Adrenal gland (tissue), 12 donors: ENCODE data around the gene CDK11A. TPM values are rescaled to one million over a fixed set of nuclear protein-coding genes. Genes with fewer than 3 reads are reported as not detected.

Experiments used
- DNase-seq, 7 donors: peaks; one replicate each; pipeline ENCODE4 v3.0.0-alpha.2; 2019 to 2020
- H3K27ac ChIP-seq, 5 donors: fragments of 200-600 bp; sonication (generic) in 4 of 5; 1 replicate in 3 of 5; 2 replicates in 2 of 5; pipeline versions ENCODE4 v1.5.1 to v1.8.0; 2016 to 2020; ENCODE audit warnings: mild to moderate bottlenecking in 1 of 5
- H3K27me3 ChIP-seq: fragments of 200-600 bp; 2 replicates; pipeline ENCODE4 v1.8.0; 2021
- H3K36me3 ChIP-seq, 2 donors: fragments of 200-600 bp; replicated peaks in 1 of 2; 1 replicate in 1 of 2; 2 replicates in 1 of 2; pipeline versions ENCODE4 v1.5.1 to v1.8.0; 2018 to 2022
- H3K4me1 ChIP-seq, 2 donors: fragments of 200-600 bp; replicated peaks in 1 of 2; 1 replicate in 1 of 2; 2 replicates in 1 of 2; pipeline versions ENCODE4 v1.5.1 to v1.8.0; 2018 to 2021
- H3K4me3 ChIP-seq, 4 donors: fragments of 200-600 bp; sonication (generic) in 3 of 4; one replicate each; pipeline ENCODE4 v1.5.1; 2016 to 2018
- H3K9me3 ChIP-seq, 3 donors: fragments of 200-600 bp; sonication (generic) in 1 of 3; replicated peaks in 1 of 3; 1 replicate in 2 of 3; 2 replicates in 1 of 3; pipeline versions ENCODE4 v1.5.1 to v1.8.0; 2016 to 2021
- CTCF ChIP-seq, 6 experiments: fragments of 450-650 bp in 4 of 6; fragments of 200-600 bp in 2 of 6; sonication (generic) in 1 of 6; IDR thresholded peaks; 1 replicate in 5 of 6; 2 replicates in 1 of 6; pipeline versions ENCODE4 v1.5.1 to v1.8.0; 2016 to 2021; ENCODE audit warnings: antibody characterized with exemption in 6 of 6, mild to moderate bottlenecking in 2 of 6, moderate library complexity in 1 of 6
- POLR2A ChIP-seq, 2 donors: fragments of 450-650 bp; IDR thresholded peaks; one replicate each; pipeline ENCODE4 v1.6.1; 2017; ENCODE audit warnings: antibody characterized with exemption in 2 of 2, mild to moderate bottlenecking in 2 of 2, moderate library complexity in 1 of 2
- WGBS, 4 donors: extraction: QIAGEN DNeasy Blood & Tissue Kit in 2 of 4; methylation state at CpG; one replicate each; pipeline versions ENCODE4 v1.1.5 to v1.1.7; 2013 to 2017; 5-methylcytosine and 5-hydroxymethylcytosine counted together
- intact Hi-C, 2 donors: fragments of 100-400 bp; cut with DNase I; formaldehyde crosslinking; loops; one replicate each; pipeline versions ENCODE4 v1.14.1 to v1.15.0; 2022 to 2023
- polyA plus RNA-seq, 3 donors: library from polyadenylated mRNA; stranded (reverse); fragments of 200-250 nt in 2 of 3; fragments of 350-450 nt in 1 of 3; fragmentation: Illumina TruSeq in 1 of 3; extraction: RNeasy Lipid Tissue Mini Kit (QIAGEN cat#74804) in 1 of 3; gene quantifications; one replicate each; pipeline ENCODE4 v1.2.3, GENCODE V29; 2013 to 2014
- total RNA-seq, 9 donors: library from RNA; depleted of rRNA in 4 of 9; stranded (reverse); fragments of >200 nt in 4 of 9; fragments of 120-200 nt in 1 of 9; fragmentation: NEBNext Ultra II Directional in 1 of 9; extraction: Animal tissue kit (Norgen Biotek cat#: 25700) in 1 of 9; gene quantifications; one replicate each; pipeline versions ENCODE4 v1.1.0 to v1.2.4, GENCODE V29; 2013 to 2023
- donor health status: healthy with polysubstance abuse.
- donor health status: Bipolar disorder and iron deficiency.
- donor health status: DM: yes; HTN: yes; CAD: no.
- donor health status: DM: no; HTN: no; CAD: no.
- donor health status: DM: no; HTN: no; CAD: no.
- donor health status: DM: yes; HTN: yes; CAD: no.

Gene CDK11A
- total and polyA plus RNA-seq, 12 donors: 2.1 to 302 (median 25.7) TPM

GRCh38 chr1:1672181-1672965 is 51.8 kb downstream of the CDK11A start:
- DNase-seq: peak in 1 of 7 donors; percentile 12
- H3K4me3 ChIP-seq: no peak overlapping the region
- peaks cover 0 to 42% of the 10 kb centered on the region in 2 donors for H3K36me3 ChIP-seq
- TF ChIP-seq CTCF (IDR thresholded peaks at IDR 0.05) (no peak), POLR2A (IDR thresholded peaks at IDR 0.05) (no peak)
- H3K4me1 ChIP-seq: no peaks in the 10 kb centered on the region
- WGBS, 4 donors: 88 to 95% (median 93%) methylated on average over 22 to 25 of the region's 25 CpGs
- no peak overlapping the region for H3K27ac ChIP-seq
- H3K27me3 ChIP-seq: no peaks in the 10 kb centered on the region
- intact Hi-C loops: no loop called here
- no peaks in the 10 kb centered on the region for H3K9me3 ChIP-seq

- Histone ChIP-seq H3K4me3 (no peak overlapping the region), H3K4me1 (no peaks in the 10 kb centered on the region), H3K36me3 (peaks cover 0 to 44% of the 10 kb centered on the region in 2 donors), H3K27me3 (no peaks in the 10 kb centered on the region), H3K9me3 (no peaks in the 10 kb centered on the region), H3K27ac (no peak overlapping the region)
- intact Hi-C loops: no loop called here
- peak in 1 of 7 donors; percentile 16 for DNase-seq
- TF ChIP-seq POLR2A (IDR thresholded peaks at IDR 0.05): no peak
- no peak for TF ChIP-seq CTCF (IDR thresholded peaks at IDR 0.05)
- WGBS, 4 donors: 84 to 91% (median 88%) methylated on average over 21 to 27 of the region's 27 CpGs
Measured at GRCh38 chr1:1671365-1672119, 52.6 kb downstream of the CDK11A start.

GRCh38 chr1:1670866-1671265 is 53.3 kb downstream of the CDK11A start:
- TF ChIP-seq CTCF (IDR thresholded peaks at IDR 0.05): no peak
- no peak for TF ChIP-seq POLR2A (IDR thresholded peaks at IDR 0.05)
- Histone ChIP-seq H3K27me3 (no peaks in the 10 kb centered on the region), H3K4me3 (no peak overlapping the region), H3K4me1 (no peaks in the 10 kb centered on the region), H3K9me3 (no peaks in the 10 kb centered on the region), H3K27ac (no peak overlapping the region), H3K36me3 (peaks cover 0 to 50% of the 10 kb centered on the region in 2 donors)
- 92 to 94% (median 93%) methylated on average over 19 to 24 of the region's 24 CpGs for WGBS, 4 donors
- DNase-seq: peak in 1 of 7 donors; percentile 17
- intact Hi-C loops: no loop called here
